ENCODE measurements around the gene PXDN.
A peak's percentile ranks its signal among the peaks of the same experiment; 100 is the strongest.

Gene PXDN

DNA sequence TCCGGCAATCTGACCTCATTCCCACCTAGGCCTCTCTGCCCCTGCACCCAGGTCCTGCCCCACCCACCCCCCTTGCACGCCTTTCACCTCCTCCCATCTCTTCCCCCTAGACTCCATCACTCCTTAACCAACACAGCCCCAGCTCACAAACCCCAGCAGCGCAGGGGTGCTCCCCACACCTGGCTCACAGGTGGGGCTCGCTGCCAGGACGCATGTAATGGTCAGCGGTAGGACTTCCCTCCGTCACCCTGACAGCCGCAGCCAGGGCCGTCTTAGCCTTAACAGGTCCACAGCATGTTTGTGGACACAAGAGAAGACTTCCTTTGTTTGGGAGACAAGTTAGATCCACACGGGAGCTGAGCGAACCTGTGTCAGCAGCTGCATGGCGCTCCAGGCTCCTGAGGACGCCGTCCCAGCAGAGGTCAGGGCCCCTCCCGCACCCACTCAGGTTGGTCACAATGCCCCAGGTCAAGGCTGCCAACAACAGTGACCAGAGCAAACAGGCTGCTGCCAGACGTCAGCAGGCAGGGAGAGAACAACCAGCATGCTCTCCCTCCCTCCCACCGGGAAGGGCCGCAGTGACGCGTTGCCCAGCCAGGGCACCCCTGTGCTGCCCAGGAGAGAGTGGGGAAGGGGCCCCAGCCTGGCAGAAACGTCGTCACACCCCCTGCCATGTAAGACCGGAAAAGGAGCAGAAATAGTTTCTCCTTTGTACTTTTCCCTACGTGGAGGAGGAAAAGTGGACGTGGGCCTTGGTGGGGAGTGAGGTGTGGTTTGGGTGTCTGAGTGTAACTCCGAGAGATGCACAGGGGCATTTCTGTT is 68.0 kb downstream of the PXDN start:
- no peak for DNase-seq (ENCODE audit: low read depth)
- H3K4me3 ChIP-seq (ENCODE audit: low read depth, low read length), result no peak overlapping the region
- TF ChIP-seq, protein P1, sequence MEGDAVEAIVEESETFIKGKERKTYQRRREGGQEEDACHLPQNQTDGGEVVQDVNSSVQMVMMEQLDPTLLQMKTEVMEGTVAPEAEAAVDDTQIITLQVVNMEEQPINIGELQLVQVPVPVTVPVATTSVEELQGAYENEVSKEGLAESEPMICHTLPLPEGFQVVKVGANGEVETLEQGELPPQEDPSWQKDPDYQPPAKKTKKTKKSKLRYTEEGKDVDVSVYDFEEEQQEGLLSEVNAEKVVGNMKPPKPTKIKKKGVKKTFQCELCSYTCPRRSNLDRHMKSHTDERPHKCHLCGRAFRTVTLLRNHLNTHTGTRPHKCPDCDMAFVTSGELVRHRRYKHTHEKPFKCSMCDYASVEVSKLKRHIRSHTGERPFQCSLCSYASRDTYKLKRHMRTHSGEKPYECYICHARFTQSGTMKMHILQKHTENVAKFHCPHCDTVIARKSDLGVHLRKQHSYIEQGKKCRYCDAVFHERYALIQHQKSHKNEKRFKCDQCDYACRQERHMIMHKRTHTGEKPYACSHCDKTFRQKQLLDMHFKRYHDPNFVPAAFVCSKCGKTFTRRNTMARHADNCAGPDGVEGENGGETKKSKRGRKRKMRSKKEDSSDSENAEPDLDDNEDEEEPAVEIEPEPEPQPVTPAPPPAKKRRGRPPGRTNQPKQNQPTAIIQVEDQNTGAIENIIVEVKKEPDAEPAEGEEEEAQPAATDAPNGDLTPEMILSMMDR (conservative IDR thresholded peaks at IDR 0.05; ENCODE audit: low read depth, low read length), result no peak

DNA sequence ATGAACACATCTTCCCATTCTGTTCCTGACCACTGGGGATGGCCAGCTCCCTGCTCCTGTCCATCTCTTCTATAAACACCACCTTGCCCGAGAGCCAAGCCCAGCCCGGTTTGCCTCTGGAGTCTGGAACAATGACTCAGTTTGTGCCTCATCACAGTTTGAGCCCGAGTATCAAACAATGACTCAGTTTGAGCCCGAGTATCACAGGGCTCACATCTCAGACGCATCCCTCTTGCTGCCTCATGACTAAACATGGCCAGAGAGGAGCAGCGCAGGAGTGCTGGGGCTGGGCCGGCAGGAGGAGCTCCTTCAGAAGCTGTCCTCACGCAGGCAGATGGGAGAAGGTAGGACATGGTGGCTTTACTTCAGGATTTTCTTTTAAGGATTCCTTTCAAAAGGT is 68.7 kb downstream of the PXDN start:
- TF ChIP-seq, protein P1 (conservative IDR thresholded peaks at IDR 0.05; ENCODE audit: low read depth, low read length), result peak; percentile 67
- no peak overlapping the region for H3K4me3 ChIP-seq (ENCODE audit: low read depth, low read length)
- peak; percentile 78 for DNase-seq (ENCODE audit: low read depth)

DNA sequence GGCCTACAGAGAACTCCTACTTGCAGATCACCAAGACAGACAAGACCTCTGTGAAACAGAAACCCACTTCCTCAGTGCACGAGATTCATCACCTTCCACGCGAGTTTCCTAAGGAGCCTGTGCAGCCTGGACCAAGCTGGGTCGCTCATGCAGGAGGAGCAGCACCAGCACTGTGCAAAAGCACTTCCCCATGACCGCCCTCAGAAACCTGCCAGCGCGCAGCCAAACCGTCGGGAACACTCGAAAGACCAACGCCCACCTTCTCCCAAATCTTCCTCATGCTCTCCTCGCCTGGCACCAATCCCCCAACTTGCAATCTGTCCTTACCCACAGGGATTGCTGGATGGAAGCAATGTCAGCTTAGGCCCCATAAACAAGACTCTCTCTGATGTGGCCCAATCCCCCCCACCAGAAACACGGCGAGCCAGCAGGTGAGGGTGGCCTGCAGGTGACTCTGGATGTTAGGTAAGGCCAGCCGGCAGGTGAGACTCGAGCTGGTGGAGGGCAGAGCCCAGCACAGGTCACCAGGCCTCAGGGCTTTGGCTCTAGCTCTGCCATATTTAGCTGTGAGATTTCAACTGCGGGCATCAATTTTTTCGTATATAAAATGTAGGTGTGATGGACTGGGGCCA is 69.4 kb downstream of the PXDN start:
- TF ChIP-seq, protein P1 (conservative IDR thresholded peaks at IDR 0.05; ENCODE audit: low read depth, low read length), result no peak

DNA sequence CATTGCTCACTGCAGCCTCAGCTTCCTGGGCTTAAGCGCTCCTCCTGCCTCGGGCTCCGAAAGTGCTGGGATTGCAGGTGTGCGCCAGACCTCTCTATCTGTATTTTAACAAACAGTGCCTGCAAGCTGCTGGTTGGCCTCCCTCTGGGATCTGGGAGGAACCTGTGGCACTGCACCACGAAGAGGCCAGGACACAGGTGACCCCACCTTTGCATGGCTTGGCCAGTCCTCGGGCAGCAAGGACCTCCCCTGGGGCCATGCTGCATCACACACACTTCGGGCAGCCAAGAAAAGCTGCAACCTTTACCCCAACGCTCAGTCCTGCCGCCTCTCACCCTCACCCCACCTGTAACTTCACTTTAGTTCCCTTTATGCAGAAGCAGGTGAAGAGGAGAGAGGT is 70.0 kb downstream of the PXDN start:
- TF ChIP-seq, protein P1 (conservative IDR thresholded peaks at IDR 0.05; ENCODE audit: low read depth, low read length), result no peak
- no peak for DNase-seq (ENCODE audit: low read depth)
- no peak overlapping the region for H3K4me3 ChIP-seq (ENCODE audit: low read depth, low read length)

More for the DNA sequence above, 69.4 kb downstream of the PXDN start:
- H3K4me3 ChIP-seq (ENCODE audit: low read depth, low read length), result no peak overlapping the region
- DNase-seq (ENCODE audit: low read depth), result no peak

DNA sequence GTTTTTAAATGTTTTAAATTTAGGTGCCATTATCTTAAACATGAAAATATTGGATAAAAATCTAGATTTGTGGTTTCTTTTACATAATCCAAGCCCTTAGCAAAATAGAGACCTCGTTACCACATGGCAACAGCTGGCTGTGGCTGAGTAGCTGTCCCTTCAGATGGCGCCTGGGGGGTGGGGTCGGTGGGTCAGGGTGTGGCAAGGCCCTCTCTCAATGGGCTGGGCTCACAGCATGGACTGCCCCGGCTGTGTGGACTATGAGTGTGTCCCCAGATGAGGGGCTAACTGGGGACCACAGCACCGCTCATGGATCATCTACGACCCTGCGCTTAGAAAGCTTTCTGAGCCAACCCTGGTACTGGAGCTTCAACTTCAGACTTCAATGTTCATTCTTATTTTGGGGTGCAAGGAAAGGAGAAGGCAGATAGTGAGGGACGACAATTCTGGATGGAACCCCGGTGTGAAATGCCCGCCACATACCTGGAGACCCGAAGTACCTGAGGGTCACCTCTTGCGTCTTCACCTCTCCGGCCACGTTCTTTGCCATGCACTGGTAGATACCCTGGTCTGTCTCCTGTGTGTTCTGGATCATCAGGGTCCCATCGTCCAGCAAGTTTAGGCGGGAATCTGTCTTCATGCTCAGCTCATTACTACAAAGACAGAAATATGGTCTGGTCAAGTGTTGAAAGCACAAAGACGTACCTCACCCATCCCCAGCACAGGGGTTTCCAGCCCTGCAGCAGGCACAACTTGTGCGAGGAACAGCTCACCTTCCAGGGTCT is 71.0 kb downstream of the PXDN start:
- TF ChIP-seq, protein P1 (conservative IDR thresholded peaks at IDR 0.05; ENCODE audit: low read depth, low read length), result no peak
- DNase-seq (ENCODE audit: low read depth), result no peak
- no peak overlapping the region for H3K4me3 ChIP-seq (ENCODE audit: low read depth, low read length)

DNA sequence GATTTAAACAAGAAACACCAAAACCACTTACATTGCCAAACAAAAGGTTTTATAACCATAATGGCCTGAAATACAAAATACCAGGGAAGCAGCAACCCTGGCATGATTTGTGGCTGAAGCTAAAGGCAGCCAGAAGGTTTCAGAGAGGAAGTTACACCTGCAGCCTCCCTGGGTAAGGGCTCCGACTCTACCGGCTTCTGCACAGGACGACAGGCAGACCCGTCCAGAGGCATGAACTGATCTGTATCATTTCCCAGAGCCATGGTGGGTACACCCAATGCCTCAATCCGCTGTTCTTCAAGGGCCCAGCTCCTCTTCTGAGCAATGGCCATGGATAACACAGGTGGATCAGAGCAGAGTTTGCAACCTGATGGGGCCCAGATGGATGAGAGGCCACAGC is 71.6 kb downstream of the PXDN start:
- no peak for DNase-seq (ENCODE audit: low read depth)
- TF ChIP-seq, protein P1 (conservative IDR thresholded peaks at IDR 0.05; ENCODE audit: low read depth, low read length), result no peak
- H3K4me3 ChIP-seq (ENCODE audit: low read depth, low read length), result no peak overlapping the region

Measured in choroid plexus epithelial cell (primary cell).